Measurements from ENCODE around the gene INPPL1. TPM values are rescaled to one million over a fixed set of nuclear protein-coding genes. Genes with fewer than 3 reads are reported as not detected.

Gene INPPL1
- total and polyA plus RNA-seq, 10 of the 15 experiments (the other 5 are each of a cell fraction or from before 2014, with no cell fraction given): 0.47 to 116 (median 43.4) TPM

DNA sequence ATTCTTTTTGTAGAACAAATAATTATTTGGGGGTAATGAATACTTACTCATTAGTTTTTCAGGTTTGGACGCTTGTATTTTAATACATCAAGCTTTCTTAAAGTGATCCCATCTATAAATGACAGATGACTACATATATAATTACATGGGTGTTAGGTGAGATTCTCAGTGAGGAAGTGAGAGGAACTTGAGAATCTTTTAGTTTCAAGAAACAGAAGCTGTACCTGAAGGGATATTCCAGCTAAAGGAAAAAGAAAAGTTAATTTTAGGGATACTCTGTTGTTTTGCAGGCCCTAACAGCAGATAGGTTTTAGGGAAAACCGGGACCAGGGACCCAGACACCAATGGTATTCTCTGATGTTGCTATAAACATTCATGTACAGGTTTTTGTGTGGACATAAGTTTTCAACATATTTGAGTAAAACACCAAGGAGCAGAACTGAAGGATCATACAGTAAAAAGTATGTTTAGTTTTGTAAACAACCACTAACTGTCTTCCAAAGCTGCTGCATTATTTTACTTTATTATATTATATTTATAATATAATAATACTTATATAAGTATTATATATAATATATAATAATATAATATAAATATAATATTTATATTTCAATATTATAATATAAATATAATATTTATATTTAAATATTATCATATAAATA lies 43.5 kb downstream of the INPPL1 start (continued):
- TF ChIP-seq, protein P1, sequence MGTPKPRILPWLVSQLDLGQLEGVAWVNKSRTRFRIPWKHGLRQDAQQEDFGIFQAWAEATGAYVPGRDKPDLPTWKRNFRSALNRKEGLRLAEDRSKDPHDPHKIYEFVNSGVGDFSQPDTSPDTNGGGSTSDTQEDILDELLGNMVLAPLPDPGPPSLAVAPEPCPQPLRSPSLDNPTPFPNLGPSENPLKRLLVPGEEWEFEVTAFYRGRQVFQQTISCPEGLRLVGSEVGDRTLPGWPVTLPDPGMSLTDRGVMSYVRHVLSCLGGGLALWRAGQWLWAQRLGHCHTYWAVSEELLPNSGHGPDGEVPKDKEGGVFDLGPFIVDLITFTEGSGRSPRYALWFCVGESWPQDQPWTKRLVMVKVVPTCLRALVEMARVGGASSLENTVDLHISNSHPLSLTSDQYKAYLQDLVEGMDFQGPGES (IDR thresholded peaks at IDR 0.05): no peak
- TF ChIP-seq POLR2AphosphoS2 (IDR thresholded peaks at IDR 0.05; ENCODE audit: low read depth, low read length) (no peak), IKZF1 (conservative IDR thresholded peaks at IDR 0.05) (peak; percentile 55), IKZF2 (IDR thresholded peaks at IDR 0.05) (peak; percentile 61 to 75), MEF2B (IDR thresholded peaks at IDR 0.05; ENCODE audit: partially characterized antibody, poor library complexity, severe bottlenecking) (no peak), ZZZ3 (IDR thresholded peaks at IDR 0.05; ENCODE audit: control insufficient read depth, insufficient read length, low read depth) (no peak), NR2C2 (IDR thresholded peaks at IDR 0.05; ENCODE audit: borderline replicate concordance, control insufficient read depth, insufficient read length, low read depth) (no peak), POLR2AphosphoS5 (IDR thresholded peaks at IDR 0.05; ENCODE audit: low read length) (no peak), EP300 (IDR thresholded peaks at IDR 0.05; ENCODE audit: borderline replicate concordance in 1 of 2, control insufficient read depth in 1 of 2, low read depth in 2 of 2, low read length in 2 of 2) (peak in 1 of 2 experiments; percentile 56; a peak in 1 of 4 replicates), TAF1 (IDR thresholded peaks at IDR 0.05; ENCODE audit: borderline replicate concordance, low read depth, low read length) (no peak), ZNF622 (IDR thresholded peaks at IDR 0.05) (no peak), CREM (IDR thresholded peaks at IDR 0.05; ENCODE audit: low read depth) (no peak)
- TF ChIP-seq, protein P2, sequence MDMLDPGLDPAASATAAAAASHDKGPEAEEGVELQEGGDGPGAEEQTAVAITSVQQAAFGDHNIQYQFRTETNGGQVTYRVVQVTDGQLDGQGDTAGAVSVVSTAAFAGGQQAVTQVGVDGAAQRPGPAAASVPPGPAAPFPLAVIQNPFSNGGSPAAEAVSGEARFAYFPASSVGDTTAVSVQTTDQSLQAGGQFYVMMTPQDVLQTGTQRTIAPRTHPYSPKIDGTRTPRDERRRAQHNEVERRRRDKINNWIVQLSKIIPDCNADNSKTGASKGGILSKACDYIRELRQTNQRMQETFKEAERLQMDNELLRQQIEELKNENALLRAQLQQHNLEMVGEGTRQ (IDR thresholded peaks at IDR 0.05; ENCODE audit: borderline replicate concordance, low read depth, low read length): no peak
- TF ChIP-seq, protein P3, sequence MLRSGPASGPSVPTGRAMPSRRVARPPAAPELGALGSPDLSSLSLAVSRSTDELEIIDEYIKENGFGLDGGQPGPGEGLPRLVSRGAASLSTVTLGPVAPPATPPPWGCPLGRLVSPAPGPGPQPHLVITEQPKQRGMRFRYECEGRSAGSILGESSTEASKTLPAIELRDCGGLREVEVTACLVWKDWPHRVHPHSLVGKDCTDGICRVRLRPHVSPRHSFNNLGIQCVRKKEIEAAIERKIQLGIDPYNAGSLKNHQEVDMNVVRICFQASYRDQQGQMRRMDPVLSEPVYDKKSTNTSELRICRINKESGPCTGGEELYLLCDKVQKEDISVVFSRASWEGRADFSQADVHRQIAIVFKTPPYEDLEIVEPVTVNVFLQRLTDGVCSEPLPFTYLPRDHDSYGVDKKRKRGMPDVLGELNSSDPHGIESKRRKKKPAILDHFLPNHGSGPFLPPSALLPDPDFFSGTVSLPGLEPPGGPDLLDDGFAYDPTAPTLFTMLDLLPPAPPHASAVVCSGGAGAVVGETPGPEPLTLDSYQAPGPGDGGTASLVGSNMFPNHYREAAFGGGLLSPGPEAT (IDR thresholded peaks at IDR 0.05; ENCODE audit: low read depth): peak; percentile 31; the same call in 1 of the 2 replicates
- TF ChIP-seq, protein P4, sequence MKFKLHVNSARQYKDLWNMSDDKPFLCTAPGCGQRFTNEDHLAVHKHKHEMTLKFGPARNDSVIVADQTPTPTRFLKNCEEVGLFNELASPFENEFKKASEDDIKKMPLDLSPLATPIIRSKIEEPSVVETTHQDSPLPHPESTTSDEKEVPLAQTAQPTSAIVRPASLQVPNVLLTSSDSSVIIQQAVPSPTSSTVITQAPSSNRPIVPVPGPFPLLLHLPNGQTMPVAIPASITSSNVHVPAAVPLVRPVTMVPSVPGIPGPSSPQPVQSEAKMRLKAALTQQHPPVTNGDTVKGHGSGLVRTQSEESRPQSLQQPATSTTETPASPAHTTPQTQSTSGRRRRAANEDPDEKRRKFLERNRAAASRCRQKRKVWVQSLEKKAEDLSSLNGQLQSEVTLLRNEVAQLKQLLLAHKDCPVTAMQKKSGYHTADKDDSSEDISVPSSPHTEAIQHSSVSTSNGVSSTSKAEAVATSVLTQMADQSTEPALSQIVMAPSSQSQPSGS (IDR thresholded peaks at IDR 0.05; ENCODE audit: low read length): no peak
- TF ChIP-seq, protein P5, sequence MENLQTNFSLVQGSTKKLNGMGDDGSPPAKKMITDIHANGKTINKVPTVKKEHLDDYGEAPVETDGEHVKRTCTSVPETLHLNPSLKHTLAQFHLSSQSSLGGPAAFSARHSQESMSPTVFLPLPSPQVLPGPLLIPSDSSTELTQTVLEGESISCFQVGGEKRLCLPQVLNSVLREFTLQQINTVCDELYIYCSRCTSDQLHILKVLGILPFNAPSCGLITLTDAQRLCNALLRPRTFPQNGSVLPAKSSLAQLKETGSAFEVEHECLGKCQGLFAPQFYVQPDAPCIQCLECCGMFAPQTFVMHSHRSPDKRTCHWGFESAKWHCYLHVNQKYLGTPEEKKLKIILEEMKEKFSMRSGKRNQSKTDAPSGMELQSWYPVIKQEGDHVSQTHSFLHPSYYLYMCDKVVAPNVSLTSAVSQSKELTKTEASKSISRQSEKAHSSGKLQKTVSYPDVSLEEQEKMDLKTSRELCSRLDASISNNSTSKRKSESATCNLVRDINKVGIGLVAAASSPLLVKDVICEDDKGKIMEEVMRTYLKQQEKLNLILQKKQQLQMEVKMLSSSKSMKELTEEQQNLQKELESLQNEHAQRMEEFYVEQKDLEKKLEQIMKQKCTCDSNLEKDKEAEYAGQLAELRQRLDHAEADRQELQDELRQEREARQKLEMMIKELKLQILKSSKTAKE (IDR thresholded peaks at IDR 0.05; ENCODE audit: low read depth, poor library complexity, severe bottlenecking): no peak
- TF ChIP-seq, protein P6, sequence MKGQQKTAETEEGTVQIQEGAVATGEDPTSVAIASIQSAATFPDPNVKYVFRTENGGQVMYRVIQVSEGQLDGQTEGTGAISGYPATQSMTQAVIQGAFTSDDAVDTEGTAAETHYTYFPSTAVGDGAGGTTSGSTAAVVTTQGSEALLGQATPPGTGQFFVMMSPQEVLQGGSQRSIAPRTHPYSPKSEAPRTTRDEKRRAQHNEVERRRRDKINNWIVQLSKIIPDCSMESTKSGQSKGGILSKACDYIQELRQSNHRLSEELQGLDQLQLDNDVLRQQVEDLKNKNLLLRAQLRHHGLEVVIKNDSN (IDR thresholded peaks at IDR 0.05; ENCODE audit: borderline replicate concordance, extremely low read length, insufficient read depth, low read depth, low read length): no peak
